Right lobe of liver (tissue), 6 donors: ENCODE data around the gene COL18A1. TPM values are rescaled to one million over a fixed set of nuclear protein-coding genes. Genes with fewer than 3 reads are reported as not detected.

ENCODE experiments used
- ATAC-seq, 4 donors: fragments of 200-7000 bp; cut with Tn5 transposase; one replicate each; pipeline ENCODE4 v1.9.1; 2020; ENCODE audit warnings: mild to moderate bottlenecking in 4 of 4, moderate library complexity in 4 of 4
- DNase-seq, 3 donors: peaks; one replicate each; pipeline ENCODE4 v3.0.0-alpha.2; 2020
- H3K27ac ChIP-seq, 3 donors: fragments of 200-600 bp; one replicate each; pipeline ENCODE4 v1.8.0; 2022
- H3K27me3 ChIP-seq, 2 donors: fragments of 200-600 bp; one replicate each; pipeline ENCODE4 v1.8.0; 2022
- H3K36me3 ChIP-seq, 4 donors: fragments of 200-600 bp; sonication (generic) in 1 of 4; one replicate each; pipeline versions ENCODE4 v1.5.1 to v1.8.0; 2017 to 2022; ENCODE audit warnings: control low read depth in 1 of 4
- H3K4me1 ChIP-seq, 4 donors: fragments of 200-600 bp; sonication (generic) in 1 of 4; one replicate each; pipeline versions ENCODE4 v1.5.1 to v1.8.0; 2017 to 2022; ENCODE audit warnings: control low read depth in 1 of 4
- H3K4me3 ChIP-seq, 3 donors: fragments of 200-600 bp; one replicate each; pipeline ENCODE4 v1.8.0; 2022
- H3K9me3 ChIP-seq, 4 donors: fragments of 200-600 bp; sonication (generic) in 1 of 4; one replicate each; pipeline versions ENCODE4 v1.5.1 to v1.8.0; 2017 to 2022; ENCODE audit warnings: control low read depth in 1 of 4
- POLR2A ChIP-seq: fragments of 450-650 bp; IDR thresholded peaks from one replicate; pipeline ENCODE4 v1.6.1; 2017; ENCODE audit warnings: antibody characterized with exemption, mild to moderate bottlenecking
- WGBS: methylation state at CpG from one replicate; pipeline ENCODE4 v1.1.6; 2018; ENCODE audit warnings: low coverage, low lambda C conversion rate; ENCODE audit not compliant: insufficient coverage; ENCODE audit errors: missing lambda C conversion rate; 5-methylcytosine and 5-hydroxymethylcytosine counted together
- intact Hi-C, 2 donors: fragments of 100-400 bp; cut with DNase I; formaldehyde crosslinking; loops; one replicate each; pipeline versions ENCODE4 v1.11.2 to v1.14.1; 2022
- total RNA-seq, 6 experiments: library from RNA; depleted of rRNA in 2 of 6; stranded (reverse); fragments of >200 nt in 2 of 6; fragmentation: NEBNext Ultra II Directional in 3 of 6; extraction: Animal tissue kit (Norgen Biotek cat#: 25700) in 3 of 6; gene quantifications; one replicate each; pipeline versions ENCODE4 v1.1.0 to v1.2.4, GENCODE V29; 2016 to 2023
- TF ChIP-seq, protein P1 (sequence below), 4 donors: fragments of 200-600 bp in 3 of 4; fragments of 450-650 bp in 1 of 4; IDR thresholded peaks; one replicate each; pipeline versions ENCODE4 v1.5.1 to v1.8.0; 2016 to 2022; ENCODE audit warnings: antibody characterized with exemption in 4 of 4, mild to moderate bottlenecking in 2 of 4
- donor health status: DM: no; HTN: yes; CAD: no.
- donor health status: DM: no; HTN: no; CAD: no.
- donor health status: DM: no; HTN: no; CAD: no.
- donor health status: DM: no; HTN: yes; CAD: no.
- donor health status: DM: no; HTN: yes; CAD: no.

COL18A1 gene
- total RNA-seq, 6 experiments from 2014 or later, result 261 to 487 (median 297) TPM

DNA sequence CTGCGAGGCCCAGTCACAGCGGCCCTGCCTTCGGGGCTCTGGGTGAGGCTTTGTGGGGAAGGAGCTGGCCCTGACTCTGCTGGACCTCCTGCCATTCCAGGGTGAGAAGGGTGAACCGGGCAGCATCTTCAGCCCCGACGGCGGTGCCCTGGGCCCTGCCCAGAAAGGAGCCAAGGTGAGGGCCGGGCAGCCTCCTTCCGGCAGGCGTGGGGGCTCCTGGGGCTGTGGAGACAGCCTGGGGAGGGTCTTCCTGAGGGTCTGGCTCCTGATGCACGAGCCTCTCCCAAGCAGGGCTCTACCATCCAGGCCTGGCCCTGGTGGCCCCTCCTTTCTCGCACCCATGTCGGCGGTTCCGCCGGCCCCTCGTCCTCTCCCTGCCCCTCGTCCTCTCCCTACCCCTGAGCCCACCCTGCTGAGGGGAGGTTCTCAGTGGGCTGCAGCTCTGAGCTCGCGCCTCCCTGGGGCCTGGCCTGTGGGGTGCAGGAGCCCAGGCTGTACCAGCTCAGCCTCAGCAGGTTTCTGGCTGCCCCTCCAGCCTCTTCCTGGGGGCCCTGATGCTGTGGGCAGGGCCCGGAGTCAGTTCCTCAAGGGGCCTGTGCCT is 88.5 kb downstream of the COL18A1 start:
- WGBS, result 100% methylated on average over 1 of the region's 21 CpGs
- TF ChIP-seq, protein P1, sequence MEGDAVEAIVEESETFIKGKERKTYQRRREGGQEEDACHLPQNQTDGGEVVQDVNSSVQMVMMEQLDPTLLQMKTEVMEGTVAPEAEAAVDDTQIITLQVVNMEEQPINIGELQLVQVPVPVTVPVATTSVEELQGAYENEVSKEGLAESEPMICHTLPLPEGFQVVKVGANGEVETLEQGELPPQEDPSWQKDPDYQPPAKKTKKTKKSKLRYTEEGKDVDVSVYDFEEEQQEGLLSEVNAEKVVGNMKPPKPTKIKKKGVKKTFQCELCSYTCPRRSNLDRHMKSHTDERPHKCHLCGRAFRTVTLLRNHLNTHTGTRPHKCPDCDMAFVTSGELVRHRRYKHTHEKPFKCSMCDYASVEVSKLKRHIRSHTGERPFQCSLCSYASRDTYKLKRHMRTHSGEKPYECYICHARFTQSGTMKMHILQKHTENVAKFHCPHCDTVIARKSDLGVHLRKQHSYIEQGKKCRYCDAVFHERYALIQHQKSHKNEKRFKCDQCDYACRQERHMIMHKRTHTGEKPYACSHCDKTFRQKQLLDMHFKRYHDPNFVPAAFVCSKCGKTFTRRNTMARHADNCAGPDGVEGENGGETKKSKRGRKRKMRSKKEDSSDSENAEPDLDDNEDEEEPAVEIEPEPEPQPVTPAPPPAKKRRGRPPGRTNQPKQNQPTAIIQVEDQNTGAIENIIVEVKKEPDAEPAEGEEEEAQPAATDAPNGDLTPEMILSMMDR (IDR thresholded peaks at IDR 0.05), result no peak
- no peak for TF ChIP-seq POLR2A
- ATAC-seq (no peak), DNase-seq (peak in 1 of 3 donors; percentile 15)
- Histone ChIP-seq H3K4me3 (no peak overlapping the region), H3K9me3 (no peaks in the 10 kb centered on the region), H3K27ac (no peak overlapping the region), H3K4me1 (no peaks in the 10 kb centered on the region), H3K36me3 (peaks cover 0 to 83% (median 38%) of the 10 kb centered on the region in 4 donors), H3K27me3 (no peaks in the 10 kb centered on the region)
- intact Hi-C loops, result no loop called here

- ATAC-seq, result no peak
- peaks cover 0 to 83% (median 42%) of the 10 kb centered on the region in 4 donors for H3K36me3 ChIP-seq
- no peak for TF ChIP-seq POLR2A
- TF ChIP-seq, protein P1 (IDR thresholded peaks at IDR 0.05), result no peak
- H3K27ac ChIP-seq, result no peak overlapping the region
- H3K4me1 ChIP-seq, result no peaks in the 10 kb centered on the region
- DNase-seq, result peak in 2 of 3 donors; percentile 15 to 39
- no peaks in the 10 kb centered on the region for H3K9me3 ChIP-seq
- no peak overlapping the region for H3K4me3 ChIP-seq
- intact Hi-C loops, result no loop called here
- 95% methylated on average over 12 of the region's 27 CpGs for WGBS
- no peaks in the 10 kb centered on the region for H3K27me3 ChIP-seq
Measured at GRCh38 chr21:45494135-45494850, 89.3 kb downstream of the COL18A1 start.

GRCh38 chr21:45494851-45495680 is 90.1 kb downstream of the COL18A1 start:
- Histone ChIP-seq H3K27ac (no peak overlapping the region), H3K4me3 (no peak overlapping the region), H3K36me3 (peaks cover 0 to 85% (median 43%) of the 10 kb centered on the region in 4 donors), H3K9me3 (no peaks in the 10 kb centered on the region), H3K27me3 (no peaks in the 10 kb centered on the region), H3K4me1 (no peaks in the 10 kb centered on the region)
- intact Hi-C loops, result no loop called here
- peak in 2 of 4 donors; percentile 5 to 8 for ATAC-seq
- TF ChIP-seq, protein P1 (IDR thresholded peaks at IDR 0.05), result no peak
- TF ChIP-seq POLR2A, result no peak
- WGBS, result 67% methylated on average over 14 of the region's 30 CpGs
- peak in 2 of 3 donors; percentile 19 to 59 for DNase-seq

DNA sequence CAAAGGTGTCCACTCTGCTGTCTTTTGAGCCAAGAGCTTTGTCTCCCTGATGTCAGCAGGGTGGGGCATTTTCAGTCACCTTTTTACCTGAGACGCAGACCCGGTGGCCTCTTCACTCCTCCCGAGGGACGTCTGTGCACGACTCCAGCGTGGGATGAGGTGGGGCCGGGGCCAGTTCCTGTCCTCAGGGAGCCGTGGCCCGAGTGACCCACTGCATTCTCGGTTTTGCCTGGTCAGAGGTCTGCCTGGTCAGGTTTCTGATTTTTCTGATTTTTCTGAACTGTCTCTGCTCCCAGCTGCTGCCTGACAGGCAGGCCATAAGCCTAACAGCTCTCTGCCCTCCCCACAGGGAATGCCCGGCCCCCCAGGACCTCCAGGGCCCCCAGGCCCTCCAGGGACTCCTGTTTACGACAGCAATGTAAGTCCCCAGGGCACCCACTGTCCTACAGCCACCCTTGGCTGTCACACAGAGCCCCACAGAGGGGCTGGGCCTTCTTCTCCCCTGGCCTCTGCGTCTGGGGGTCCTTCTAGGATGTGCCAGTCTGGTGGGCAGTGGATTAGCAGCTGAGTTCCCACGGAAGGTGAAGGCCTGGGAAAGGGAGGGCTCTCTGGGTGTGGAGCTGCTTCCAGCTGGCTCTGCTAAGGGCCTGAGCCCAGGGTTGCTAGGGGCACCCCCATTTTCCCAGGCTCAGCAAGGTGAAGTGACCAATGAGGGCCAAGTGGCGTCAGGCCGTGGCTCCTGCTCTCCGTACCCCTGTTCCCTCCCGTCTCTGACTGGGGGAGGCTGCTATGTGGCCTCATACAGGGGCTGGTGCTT is 91.4 kb downstream of the COL18A1 start:
- DNase-seq (peak; percentile 22 to 47 (median 41)), ATAC-seq (no peak)
- intact Hi-C loops, result no loop called here
- Histone ChIP-seq H3K27me3 (no peaks in the 10 kb centered on the region), H3K4me3 (no peak overlapping the region), H3K4me1 (no peaks in the 10 kb centered on the region), H3K36me3 (peaks cover 0 to 75% (median 38%) of the 10 kb centered on the region in 4 donors), H3K9me3 (no peaks in the 10 kb centered on the region), H3K27ac (no peak overlapping the region)
- TF ChIP-seq, protein P1 (IDR thresholded peaks at IDR 0.05), result no peak
- no peak for TF ChIP-seq POLR2A
- 83% methylated on average over 1 of the region's 18 CpGs for WGBS
